Measurements from ENCODE around the gene ALDH1L1.

GRCh38 chr3:126167566-126167965 is 12.8 kb downstream of the ALDH1L1 start:
- TF ChIP-seq CTCF (conservative IDR thresholded peaks at IDR 0.05 in 1 of 2, IDR thresholded peaks at IDR 0.05 in 1 of 2; ENCODE audit: extremely low read depth in 1 of 2, insufficient read depth in 1 of 2, low read depth in 1 of 2, low read length in 2 of 2) (no peak), EZH2 (IDR thresholded peaks at IDR 0.05; ENCODE audit: borderline replicate concordance, low read length) (no peak)
